Left lung (tissue), 14 donors: ENCODE results near the gene GABRG3. TPM values are rescaled to one million over a fixed set of nuclear protein-coding genes. Genes with fewer than 3 reads are reported as not detected.

ENCODE experiments used
- ATAC-seq: fragments of 200-7000 bp; cut with Tn5 transposase; one replicate; pipeline ENCODE4 v1.9.1; 2020; ENCODE audit warnings: moderate library complexity
- DNase-seq, 4 donors: peaks; one replicate each; pipeline ENCODE4 v3.0.0-alpha.2; 2013 to 2020
- H3K27ac ChIP-seq, 2 donors: fragments of 200-600 bp; sonication (generic) in 1 of 2; one replicate each; pipeline versions ENCODE4 v1.5.0 to v1.8.0; 2020 to 2021
- H3K27me3 ChIP-seq, 2 donors: fragments of 200-600 bp; sonication (generic) in 1 of 2; one replicate each; pipeline versions ENCODE4 v1.5.0 to v1.8.0; 2020 to 2021
- H3K36me3 ChIP-seq, 2 donors: fragments of 200-600 bp; sonication (generic) in 1 of 2; one replicate each; pipeline versions ENCODE4 v1.5.0 to v1.8.0; 2020 to 2021
- H3K4me1 ChIP-seq, 2 donors: fragments of 200-600 bp; one replicate each; pipeline ENCODE4 v1.8.0; 2021
- H3K4me3 ChIP-seq, 2 donors: fragments of 200-600 bp; sonication (generic) in 1 of 2; one replicate each; pipeline versions ENCODE4 v1.5.0 to v1.8.0; 2020 to 2021; ENCODE audit warnings: mild to moderate bottlenecking in 1 of 2
- H3K9me3 ChIP-seq, 2 donors: fragments of 200-600 bp; sonication (generic) in 1 of 2; one replicate each; pipeline versions ENCODE4 v1.5.0 to v1.8.0; 2020 to 2021
- intact Hi-C, 2 donors: fragments of 100-400 bp; cut with DNase I; formaldehyde crosslinking; loops; one replicate each; pipeline versions ENCODE4 v1.11.2 to v1.14.2; 2022
- long read RNA-seq, 12 donors: library from polyadenylated mRNA in 2 of 12; unstranded in 2 of 12; transcript quantifications; one replicate each; pipeline ENCODE4 v2.0.0 and lab custom pipeline, GENCODE V29; 2019 to 2026
- polyA plus RNA-seq, 6 donors: library from polyadenylated mRNA; unstranded; fragments of 120-200 nt; gene quantifications; one replicate each; pipeline ENCODE4 v1.2.1, GENCODE V29; 2013; ENCODE audit not compliant: insufficient read length in 6 of 6
- total RNA-seq, 2 donors: library from RNA; stranded (reverse); fragmentation: NEBNext Ultra II Directional; extraction: Animal tissue kit (Norgen Biotek cat#: 25700); gene quantifications; one replicate each; pipeline ENCODE4 v1.2.1, GENCODE V29; 2021
- TF ChIP-seq, protein P1 (sequence below), 2 donors: fragments of 200-600 bp; sonication (generic) in 1 of 2; IDR thresholded peaks; one replicate each; pipeline versions ENCODE4 v1.5.0 to v1.8.0; 2021; ENCODE audit warnings: antibody characterized with exemption in 2 of 2
- donor health status: DM: no; HTN: yes; CAD: no.
- donor health status: DM: no; HTN: no; CAD: no.

Gene GABRG3
- total RNA-seq (under 1 TPM in 1 of 2 donors, not detected in 1; 0.23 TPM), polyA plus RNA-seq (10 to 100 TPM in 4 of 6 donors, 1 to 10 TPM in 2; 8.6 to 13.8 (median 10.5) TPM)
- long read RNA-seq, donor 1, partial matches to known transcripts: 0 of 3 reads
- long read RNA-seq, donor 1, other reads (novel, unspliced or antisense): 0 of 3 reads
- long read RNA-seq, donor 2: 0 reads
- long read RNA-seq, donor 3, partial matches to known transcripts: 0 of 2 reads
- long read RNA-seq, donor 3, other reads (novel, unspliced or antisense): 0 of 2 reads
- long read RNA-seq, donor 4: 0 reads
- long read RNA-seq, donor 5, partial matches to known transcripts: 0 of 2 reads
- long read RNA-seq, donor 5, other reads (novel, unspliced or antisense): 0 of 2 reads
- long read RNA-seq, donor 6, partial matches to known transcripts: 0 of 2 reads
- long read RNA-seq, donor 6, other reads (novel, unspliced or antisense): 0 of 2 reads
- long read RNA-seq, donor 7: 0 reads
- long read RNA-seq, donor 8, partial matches to known transcripts: 0 of 1 reads
- long read RNA-seq, donor 8, other reads (novel, unspliced or antisense): 0 of 1 reads
- long read RNA-seq, donor 9: 0 reads
- long read RNA-seq, donor 10: 0 reads
- long read RNA-seq, donor 11: 0 reads
- long read RNA-seq, donor 12, partial matches to known transcripts: 0 of 2 reads
- long read RNA-seq, donor 12, other reads (novel, unspliced or antisense): 0 of 2 reads

DNA sequence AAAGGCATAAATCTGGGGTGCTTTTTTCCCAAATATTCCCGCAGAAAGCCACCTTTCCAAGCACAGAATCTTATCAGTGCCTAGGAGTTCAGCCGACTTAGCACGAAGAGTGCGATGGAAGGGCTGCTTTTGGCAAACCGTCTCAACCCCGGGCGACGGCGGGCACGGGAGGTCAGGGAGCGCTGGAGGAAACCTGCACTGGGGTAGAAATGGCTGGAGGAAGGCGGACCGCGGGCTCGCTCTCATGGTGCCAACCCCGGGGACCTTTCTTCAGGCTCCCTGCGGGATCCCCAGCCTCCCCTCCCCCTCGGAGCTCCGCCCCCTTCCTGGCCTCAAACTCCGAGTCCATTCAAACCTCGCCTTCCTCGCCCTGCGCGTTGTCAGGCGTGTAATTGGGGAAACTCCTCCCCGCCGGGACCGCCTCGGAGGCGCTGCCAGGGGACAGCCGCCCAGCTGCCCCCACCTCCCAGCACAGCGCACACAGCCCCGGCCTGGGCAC lies at the start of gene GABRG3:
Gene GABRG3, plus strand, starts transcription at position 470 of the 499 bp plus-strand sequence.
- no peaks in the 10 kb centered on the region for H3K4me1 ChIP-seq
- DNase-seq (peak in 1 of 4 donors; percentile 78), ATAC-seq (no peak)
- intact Hi-C loops: no loop called here
- H3K36me3 ChIP-seq: no peaks in the 10 kb centered on the region
- peaks cover 6 to 62% of the 10 kb centered on the region in 2 donors for H3K27me3 ChIP-seq
- TF ChIP-seq, protein P1, sequence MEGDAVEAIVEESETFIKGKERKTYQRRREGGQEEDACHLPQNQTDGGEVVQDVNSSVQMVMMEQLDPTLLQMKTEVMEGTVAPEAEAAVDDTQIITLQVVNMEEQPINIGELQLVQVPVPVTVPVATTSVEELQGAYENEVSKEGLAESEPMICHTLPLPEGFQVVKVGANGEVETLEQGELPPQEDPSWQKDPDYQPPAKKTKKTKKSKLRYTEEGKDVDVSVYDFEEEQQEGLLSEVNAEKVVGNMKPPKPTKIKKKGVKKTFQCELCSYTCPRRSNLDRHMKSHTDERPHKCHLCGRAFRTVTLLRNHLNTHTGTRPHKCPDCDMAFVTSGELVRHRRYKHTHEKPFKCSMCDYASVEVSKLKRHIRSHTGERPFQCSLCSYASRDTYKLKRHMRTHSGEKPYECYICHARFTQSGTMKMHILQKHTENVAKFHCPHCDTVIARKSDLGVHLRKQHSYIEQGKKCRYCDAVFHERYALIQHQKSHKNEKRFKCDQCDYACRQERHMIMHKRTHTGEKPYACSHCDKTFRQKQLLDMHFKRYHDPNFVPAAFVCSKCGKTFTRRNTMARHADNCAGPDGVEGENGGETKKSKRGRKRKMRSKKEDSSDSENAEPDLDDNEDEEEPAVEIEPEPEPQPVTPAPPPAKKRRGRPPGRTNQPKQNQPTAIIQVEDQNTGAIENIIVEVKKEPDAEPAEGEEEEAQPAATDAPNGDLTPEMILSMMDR (IDR thresholded peaks at IDR 0.05): no peak
- H3K4me3 ChIP-seq: no peak within 1 kb of the TSS
- no peaks in the 10 kb centered on the region for H3K9me3 ChIP-seq
- H3K27ac ChIP-seq: no peak within 1 kb of the TSS

DNA sequence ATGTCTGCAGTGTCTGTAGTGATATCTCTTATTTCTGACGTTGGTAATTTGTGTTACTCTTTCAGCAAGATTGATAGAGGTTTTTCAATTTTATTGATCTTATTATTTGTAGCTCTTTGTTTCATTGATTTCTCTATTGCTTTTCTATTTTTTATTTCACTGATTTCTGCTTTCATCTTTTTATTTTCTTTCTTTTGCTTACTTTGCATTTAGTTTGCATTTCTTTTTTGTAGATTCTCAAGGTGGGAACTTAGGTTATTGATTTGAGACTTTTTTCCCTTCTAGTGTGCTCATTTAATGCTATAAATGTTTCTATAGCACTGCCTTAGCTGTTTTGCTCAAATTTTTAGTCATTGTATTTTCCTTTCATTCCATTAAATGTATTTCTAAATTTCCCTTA lies 49.5 kb upstream of the GABRG3 start:
- Histone ChIP-seq H3K4me1 (no peaks in the 10 kb centered on the region), H3K36me3 (no peaks in the 10 kb centered on the region), H3K27me3 (no peaks in the 10 kb centered on the region), H3K4me3 (no peak overlapping the region), H3K27ac (no peak overlapping the region), H3K9me3 (peaks cover 0 to 23% of the 10 kb centered on the region in 2 donors)
- ATAC-seq (no peak), DNase-seq (no peak)
- TF ChIP-seq, protein P1 (IDR thresholded peaks at IDR 0.05): no peak
- intact Hi-C loops: no loop called here

DNA sequence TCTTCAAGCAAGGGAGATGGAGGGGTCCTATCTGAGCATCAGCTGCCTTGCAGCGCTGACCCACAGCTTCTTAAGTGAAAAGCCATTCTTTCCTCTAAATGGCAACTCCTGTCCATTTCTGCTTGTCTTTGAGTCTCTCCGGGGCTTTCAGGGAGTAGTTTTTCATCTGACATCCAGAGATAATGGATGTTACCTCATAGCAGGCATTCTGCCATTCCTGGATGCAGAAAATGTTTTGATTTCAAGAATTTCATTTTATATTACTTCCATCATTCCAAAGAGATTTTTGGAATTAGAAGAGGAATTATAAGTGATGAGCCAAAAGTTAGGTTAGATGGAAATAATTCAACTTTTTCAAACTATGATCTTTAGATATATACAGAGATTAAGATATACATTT lies 44.9 kb upstream of the GABRG3 start:
- H3K4me1 ChIP-seq: no peaks in the 10 kb centered on the region
- H3K27ac ChIP-seq: no peak overlapping the region
- H3K4me3 ChIP-seq: no peak overlapping the region
- no peak for ATAC-seq
- DNase-seq: no peak
- intact Hi-C loops: no loop called here
- no peaks in the 10 kb centered on the region for H3K36me3 ChIP-seq
- H3K9me3 ChIP-seq: no peaks in the 10 kb centered on the region
- TF ChIP-seq, protein P1 (IDR thresholded peaks at IDR 0.05): no peak
- H3K27me3 ChIP-seq: no peaks in the 10 kb centered on the region

DNA sequence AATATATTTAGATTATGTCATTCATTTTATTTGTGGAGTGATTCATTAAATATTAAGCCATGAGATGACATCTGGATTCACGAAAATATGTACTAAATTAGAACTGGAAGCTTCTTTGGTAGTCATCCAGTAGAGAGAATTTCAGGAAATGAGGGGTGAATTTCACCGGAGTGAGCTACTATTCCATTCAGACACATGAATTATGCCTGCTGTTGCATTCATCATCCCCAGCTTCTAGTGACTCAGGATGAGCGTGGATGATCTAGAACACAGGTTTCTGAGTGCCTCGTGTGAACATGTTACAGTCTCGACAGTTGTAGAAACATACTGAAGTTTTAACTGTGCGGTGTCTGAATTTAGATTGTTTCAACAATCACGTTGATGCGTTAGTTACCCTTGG lies 42.9 kb upstream of the GABRG3 start:
- no peaks in the 10 kb centered on the region for H3K4me1 ChIP-seq
- no peak overlapping the region for H3K4me3 ChIP-seq
- no peaks in the 10 kb centered on the region for H3K36me3 ChIP-seq
- TF ChIP-seq, protein P1 (IDR thresholded peaks at IDR 0.05): no peak
- no peaks in the 10 kb centered on the region for H3K9me3 ChIP-seq
- no peak for ATAC-seq
- H3K27ac ChIP-seq: no peak overlapping the region
- intact Hi-C loops: no loop called here
- no peak for DNase-seq
- no peaks in the 10 kb centered on the region for H3K27me3 ChIP-seq

DNA sequence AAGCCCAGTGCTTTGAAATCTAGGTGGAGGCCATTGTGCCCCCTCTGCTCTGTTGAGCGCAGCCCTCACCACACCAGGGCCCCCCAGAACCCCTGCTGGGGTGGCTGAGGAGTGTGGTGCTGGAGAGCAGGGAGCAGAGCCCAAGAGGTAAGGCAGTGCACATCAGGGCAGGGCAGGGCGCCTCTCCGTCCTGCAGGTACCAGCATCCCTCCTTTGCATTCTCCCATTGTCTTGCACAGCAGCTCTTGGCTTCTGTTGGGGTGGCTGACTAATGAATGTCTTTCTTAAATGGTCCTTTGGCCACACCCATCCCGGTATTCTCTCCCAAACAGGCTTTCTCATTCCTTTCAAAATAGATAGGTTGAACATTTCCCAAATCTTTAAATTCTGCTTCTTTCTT lies 41.4 kb upstream of the GABRG3 start:
- no peak for ATAC-seq
- TF ChIP-seq, protein P1 (IDR thresholded peaks at IDR 0.05): no peak
- intact Hi-C loops: no loop called here
- Histone ChIP-seq H3K4me1 (no peaks in the 10 kb centered on the region), H3K27me3 (no peaks in the 10 kb centered on the region), H3K36me3 (no peaks in the 10 kb centered on the region), H3K4me3 (no peak overlapping the region), H3K27ac (no peak overlapping the region), H3K9me3 (no peaks in the 10 kb centered on the region)
- DNase-seq: no peak
